Erythroblast (primary cell): Measurements from ENCODE around the gene HAUS1.

Source experiments
- GATA1 ChIP-seq: IDR thresholded peaks from 2 replicates; pipeline ENCODE4 v1.6.1; 2011; ENCODE audit warnings: low read depth, mild to moderate bottlenecking, control low read depth, low read length, moderate library complexity
- POLR2A ChIP-seq: IDR thresholded peaks from 2 replicates; pipeline ENCODE4 v1.6.1; 2011; ENCODE audit warnings: mild to moderate bottlenecking, low read length

DNA sequence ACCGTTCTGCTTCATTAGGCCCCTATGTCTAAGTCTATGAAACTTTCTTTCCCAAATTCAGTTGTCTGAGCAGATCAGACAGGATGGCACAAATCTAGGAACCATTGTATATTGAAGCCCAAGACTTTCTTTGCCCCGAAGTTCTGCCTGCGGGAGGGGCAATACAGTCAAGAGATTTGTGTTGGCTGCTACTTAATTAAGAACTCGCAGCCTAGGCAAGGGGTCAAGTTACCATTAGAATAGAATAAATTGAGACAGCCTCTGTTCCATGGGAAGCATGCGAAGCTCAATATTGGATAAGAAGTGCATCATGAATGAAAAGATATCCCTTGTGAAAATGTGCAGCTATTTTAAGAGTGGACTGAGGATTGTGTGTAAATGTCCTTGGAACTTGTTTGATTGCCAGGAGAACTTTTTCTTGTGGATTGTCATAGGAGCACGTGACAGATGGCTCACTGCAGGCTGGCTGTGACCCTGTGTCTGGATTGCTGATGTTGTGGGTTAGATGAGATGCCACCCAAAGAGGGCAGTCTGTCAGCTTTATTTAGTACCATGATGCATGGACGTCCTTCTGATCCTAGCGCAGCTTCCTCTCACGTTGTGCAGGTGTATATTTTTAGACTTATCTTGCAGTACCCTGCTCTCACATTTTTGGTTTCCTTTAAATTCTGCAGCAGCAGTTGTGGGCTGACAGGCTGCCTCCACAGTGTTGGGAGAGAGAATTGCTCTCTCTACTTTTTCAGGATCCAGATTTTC, 30.9 kb downstream of the HAUS1 start:
- no peak for TF ChIP-seq POLR2A
- TF ChIP-seq GATA1: no peak
